ENCODE data around the gene ARSA.

ARSA gene

GRCh38 chr22:50599816-50600455, 28.0 kb downstream of the ARSA start:
- H3K9ac ChIP-seq (ENCODE audit: low read length) = no peak overlapping the region
- no peak overlapping the region for H3K4me3 ChIP-seq (ENCODE audit: low read depth, low read length, poor library complexity, severe bottlenecking)
- no peaks in the 10 kb centered on the region for H3K9me3 ChIP-seq (ENCODE audit: low read length)
- TF ChIP-seq EZH2 (IDR thresholded peaks at IDR 0.05; ENCODE audit: borderline replicate concordance, low read length) (no peak), CTCF (IDR thresholded peaks at IDR 0.05; ENCODE audit: low read length) (no peak)
- H3K79me2 ChIP-seq (ENCODE audit: insufficient read depth, low read length) = no peaks in the 10 kb centered on the region
- no peaks in the 10 kb centered on the region for H3K36me3 ChIP-seq (ENCODE audit: insufficient read depth, low read length)
- H2AFZ ChIP-seq (ENCODE audit: low read length) = no peak overlapping the region
- H3K27me3 ChIP-seq (ENCODE audit: insufficient read depth, low read length) = no peaks in the 10 kb centered on the region; the same call in 1 of the 2 replicates
- no peaks in the 10 kb centered on the region for H3K4me1 ChIP-seq (ENCODE audit: insufficient read depth, low read length, severe bottlenecking)
- no peaks in the 10 kb centered on the region for H3K9me2 ChIP-seq (ENCODE audit: low read depth, low read length)
- H4K20me1 ChIP-seq (ENCODE audit: insufficient read depth, low read length) = no peaks in the 10 kb centered on the region
- H3K27ac ChIP-seq (ENCODE audit: low read depth, low read length, poor library complexity, severe bottlenecking) = no peak overlapping the region
- no peaks in the 10 kb centered on the region for H3F3A ChIP-seq (ENCODE audit: insufficient read depth, low read length)
- H3K4me2 ChIP-seq (ENCODE audit: low read length) = no peak overlapping the region; the same call in 1 of the 2 replicates

- no peaks in the 10 kb centered on the region for H3K9me2 ChIP-seq (ENCODE audit: low read depth, low read length)
- no peaks in the 10 kb centered on the region for H3F3A ChIP-seq (ENCODE audit: insufficient read depth, low read length)
- no peaks in the 10 kb centered on the region for H3K79me2 ChIP-seq (ENCODE audit: insufficient read depth, low read length)
- no peak for TF ChIP-seq CTCF (IDR thresholded peaks at IDR 0.05; ENCODE audit: low read length)
- TF ChIP-seq EZH2 (IDR thresholded peaks at IDR 0.05; ENCODE audit: borderline replicate concordance, low read length) = no peak
- H3K4me2 ChIP-seq (ENCODE audit: low read length) = no peak overlapping the region
- no peaks in the 10 kb centered on the region for H3K9me3 ChIP-seq (ENCODE audit: low read length)
- no peaks in the 10 kb centered on the region for H3K4me1 ChIP-seq (ENCODE audit: insufficient read depth, low read length, severe bottlenecking)
- H4K20me1 ChIP-seq (ENCODE audit: insufficient read depth, low read length) = no peaks in the 10 kb centered on the region
- H3K36me3 ChIP-seq (ENCODE audit: insufficient read depth, low read length) = no peaks in the 10 kb centered on the region
- H3K4me3 ChIP-seq (ENCODE audit: low read depth, low read length, poor library complexity, severe bottlenecking) = no peak overlapping the region
- H3K27me3 ChIP-seq (ENCODE audit: insufficient read depth, low read length) = no peaks in the 10 kb centered on the region; the same call in 1 of the 2 replicates
- no peak overlapping the region for H3K9ac ChIP-seq (ENCODE audit: low read length)
- no peak overlapping the region for H3K27ac ChIP-seq (ENCODE audit: low read depth, low read length, poor library complexity, severe bottlenecking)
- no peak overlapping the region for H2AFZ ChIP-seq (ENCODE audit: low read length)
Observed at GRCh38 chr22:50597097-50597496, 30.9 kb downstream of the ARSA start.

- Histone ChIP-seq H4K20me1 (ENCODE audit: insufficient read depth, low read length) (no peaks in the 10 kb centered on the region), H3K4me2 (ENCODE audit: low read length) (no peak overlapping the region), H3K27me3 (ENCODE audit: insufficient read depth, low read length) (no peaks in the 10 kb centered on the region; the same call in 1 of the 2 replicates), H3K4me1 (ENCODE audit: insufficient read depth, low read length, severe bottlenecking) (no peaks in the 10 kb centered on the region), H3F3A (ENCODE audit: insufficient read depth, low read length) (no peaks in the 10 kb centered on the region), H3K79me2 (ENCODE audit: insufficient read depth, low read length) (no peaks in the 10 kb centered on the region), H3K36me3 (ENCODE audit: insufficient read depth, low read length) (peaks cover 10% of the 10 kb centered on the region; the same call in 1 of the 2 replicates), H3K4me3 (ENCODE audit: low read depth, low read length, poor library complexity, severe bottlenecking) (no peak overlapping the region), H2AFZ (ENCODE audit: low read length) (no peak overlapping the region), H3K9me2 (ENCODE audit: low read depth, low read length) (no peaks in the 10 kb centered on the region), H3K9ac (ENCODE audit: low read length) (no peak overlapping the region), H3K27ac (ENCODE audit: low read depth, low read length, poor library complexity, severe bottlenecking) (no peak overlapping the region), H3K9me3 (ENCODE audit: low read length) (no peaks in the 10 kb centered on the region)
- TF ChIP-seq CTCF (IDR thresholded peaks at IDR 0.05; ENCODE audit: low read length) (no peak), EZH2 (IDR thresholded peaks at IDR 0.05; ENCODE audit: borderline replicate concordance, low read length) (no peak)
Observed at GRCh38 chr22:50595189-50595588, 32.8 kb downstream of the ARSA start.

Measured in OCI-LY1 (cell line).